HUES48 (cell line): Measurements from ENCODE around the gene NPTX2.

Experiments used
- H3K27ac ChIP-seq: one replicate; pipeline ENCODE4 v1.7.0; 2013; ENCODE audit warnings: low read depth, low read length, inconsistent platforms
- H3K27me3 ChIP-seq: 2 replicates; pipeline ENCODE4 v1.6.1; 2013; ENCODE audit warnings: mild to moderate bottlenecking, low read length; ENCODE audit not compliant: control insufficient read depth, insufficient read depth
- H3K36me3 ChIP-seq: 2 replicates; pipeline ENCODE4 v1.6.1; 2013; ENCODE audit warnings: low read length; ENCODE audit not compliant: control insufficient read depth, insufficient read depth
- H3K4me1 ChIP-seq: 2 replicates; pipeline ENCODE4 v1.6.1; 2013; ENCODE audit warnings: mild to moderate bottlenecking, low read length; ENCODE audit not compliant: control insufficient read depth, insufficient read depth
- H3K4me3 ChIP-seq: 2 replicates; pipeline ENCODE4 v1.5.1; 2013; ENCODE audit warnings: mild to moderate bottlenecking, low read depth, low read length
- H3K9ac ChIP-seq: 2 replicates; pipeline ENCODE4 v1.6.1; 2013; ENCODE audit warnings: mild to moderate bottlenecking, low read depth, low read length, moderate library complexity
- H3K9me3 ChIP-seq: 2 replicates; pipeline ENCODE4 v1.6.1; 2013; ENCODE audit warnings: low read length; ENCODE audit not compliant: control insufficient read depth, insufficient read depth

NPTX2 gene

DNA sequence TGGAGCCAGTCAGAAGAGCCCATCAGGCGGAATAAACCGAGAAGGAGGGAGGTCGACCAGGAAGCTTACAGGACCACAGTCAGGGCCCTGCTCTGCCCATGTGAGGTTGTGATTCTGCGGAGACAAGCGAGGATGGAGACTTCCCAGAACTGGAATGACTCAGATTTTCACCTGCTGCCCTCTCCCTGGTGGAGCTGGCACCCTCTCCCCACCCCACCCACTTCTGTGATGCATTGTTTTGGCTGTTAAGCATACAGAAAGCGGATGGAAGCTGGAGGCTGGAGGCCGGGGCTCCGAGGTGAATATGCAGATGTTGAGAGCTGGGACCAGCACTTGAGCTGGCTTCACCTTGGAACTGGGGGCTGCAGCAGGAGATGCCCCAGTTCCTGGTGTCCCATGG is 57.4 kb downstream of the NPTX2 start:
- H3K9me3 ChIP-seq: no peaks in the 10 kb centered on the region
- H3K27me3 ChIP-seq: peaks cover 6% of the 10 kb centered on the region
- H3K36me3 ChIP-seq: no peaks in the 10 kb centered on the region
- no peak overlapping the region for H3K9ac ChIP-seq
- H3K4me1 ChIP-seq: no peaks in the 10 kb centered on the region
- H3K4me3 ChIP-seq: no peak overlapping the region
- no peak overlapping the region for H3K27ac ChIP-seq

DNA sequence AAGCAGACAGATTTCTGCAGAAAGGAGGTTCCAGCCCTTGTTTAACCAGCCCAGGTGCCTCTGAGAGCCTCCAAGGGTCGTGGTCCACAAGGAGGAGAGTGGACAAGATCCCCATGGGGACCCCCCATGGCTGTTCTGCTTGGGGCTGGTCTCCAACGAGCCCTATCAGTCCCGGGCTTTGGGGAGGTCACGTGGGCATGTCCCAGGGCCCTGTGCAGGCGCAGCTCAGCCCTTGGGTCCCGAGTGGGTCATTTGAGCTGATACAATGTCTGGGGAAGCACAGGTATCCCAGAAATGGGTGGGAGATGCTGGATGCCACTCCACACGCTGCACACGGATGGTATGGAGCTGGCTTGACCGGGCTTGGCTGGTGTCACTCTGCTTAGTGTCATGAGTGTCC is 57.8 kb downstream of the NPTX2 start:
- Histone ChIP-seq H3K27me3 (peaks cover 2% of the 10 kb centered on the region; the same call in 1 of the 2 replicates), H3K9ac (no peak overlapping the region), H3K4me1 (no peaks in the 10 kb centered on the region), H3K9me3 (no peaks in the 10 kb centered on the region), H3K36me3 (no peaks in the 10 kb centered on the region), H3K4me3 (no peak overlapping the region), H3K27ac (no peak overlapping the region)

DNA sequence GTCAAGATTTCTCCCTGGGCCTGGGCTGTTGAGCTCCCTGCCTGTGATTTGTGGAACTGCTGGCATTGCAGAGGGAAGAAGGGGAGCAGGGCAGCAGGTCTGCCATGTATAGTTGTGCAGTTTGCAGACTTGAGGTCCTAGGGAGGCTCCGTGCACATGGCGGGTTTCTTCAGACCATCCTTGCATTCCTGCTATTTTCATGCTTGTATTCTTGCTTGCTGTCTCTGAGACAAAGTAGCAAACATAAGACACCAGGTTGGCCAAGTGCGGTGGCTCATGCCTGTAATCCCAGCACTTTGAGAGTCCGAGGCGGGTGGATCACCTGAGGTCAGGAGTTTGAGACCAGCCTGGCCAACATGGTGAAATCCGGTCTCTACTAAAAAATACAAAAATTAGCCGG is 61.1 kb downstream of the NPTX2 start:
- Histone ChIP-seq H3K36me3 (no peaks in the 10 kb centered on the region), H3K4me3 (no peak overlapping the region), H3K9ac (no peak overlapping the region), H3K9me3 (no peaks in the 10 kb centered on the region), H3K27ac (no peak overlapping the region), H3K27me3 (no peaks in the 10 kb centered on the region), H3K4me1 (no peaks in the 10 kb centered on the region)
